ENCODE measurements around the gene ZCCHC9.

DNA sequence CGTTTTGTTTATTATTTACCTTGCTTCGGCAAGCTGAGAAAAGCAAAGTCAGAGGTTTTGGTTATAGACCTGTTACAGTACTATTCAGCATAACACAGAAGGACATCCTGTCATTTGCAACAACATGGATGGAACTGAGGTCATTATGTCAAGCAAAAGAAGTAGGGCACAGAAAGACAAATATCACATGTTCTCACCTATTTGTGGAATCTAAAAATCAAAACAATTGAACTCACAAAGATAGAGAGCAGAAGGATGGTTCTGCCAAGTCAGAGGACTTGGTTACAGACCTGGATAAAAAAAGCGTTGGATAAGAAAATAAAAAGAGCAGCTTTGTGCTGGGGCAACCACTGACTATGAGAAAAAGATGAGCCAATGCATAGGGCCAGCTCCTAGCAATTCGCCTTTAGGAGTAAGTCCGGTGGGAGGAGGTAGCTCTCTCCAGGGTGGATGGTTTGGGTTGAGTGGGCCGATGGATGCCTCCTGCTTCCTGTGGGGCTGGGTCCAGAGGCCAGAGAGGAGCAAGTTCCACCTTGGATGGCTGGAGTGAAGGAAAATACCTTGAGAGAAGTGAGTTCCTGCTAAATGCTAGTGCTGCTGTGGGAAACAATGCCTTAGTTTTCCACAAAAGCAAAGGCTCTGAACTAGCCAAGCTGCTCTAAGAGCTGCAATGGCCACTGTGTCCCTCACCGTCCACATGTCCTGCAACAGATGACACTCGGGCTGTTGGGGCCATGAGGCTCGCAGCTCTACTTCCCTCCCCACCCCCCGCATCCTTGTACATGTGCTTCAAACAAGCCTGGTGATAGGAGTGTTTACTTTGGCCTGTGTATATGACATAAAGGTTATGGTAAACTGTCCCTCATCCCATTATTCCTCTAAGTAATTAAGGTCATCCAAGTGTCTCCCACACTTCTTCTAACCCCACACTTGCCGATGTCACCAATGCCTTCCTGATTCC lies 54.2 kb downstream of the ZCCHC9 start:
- TF ChIP-seq, protein P1, sequence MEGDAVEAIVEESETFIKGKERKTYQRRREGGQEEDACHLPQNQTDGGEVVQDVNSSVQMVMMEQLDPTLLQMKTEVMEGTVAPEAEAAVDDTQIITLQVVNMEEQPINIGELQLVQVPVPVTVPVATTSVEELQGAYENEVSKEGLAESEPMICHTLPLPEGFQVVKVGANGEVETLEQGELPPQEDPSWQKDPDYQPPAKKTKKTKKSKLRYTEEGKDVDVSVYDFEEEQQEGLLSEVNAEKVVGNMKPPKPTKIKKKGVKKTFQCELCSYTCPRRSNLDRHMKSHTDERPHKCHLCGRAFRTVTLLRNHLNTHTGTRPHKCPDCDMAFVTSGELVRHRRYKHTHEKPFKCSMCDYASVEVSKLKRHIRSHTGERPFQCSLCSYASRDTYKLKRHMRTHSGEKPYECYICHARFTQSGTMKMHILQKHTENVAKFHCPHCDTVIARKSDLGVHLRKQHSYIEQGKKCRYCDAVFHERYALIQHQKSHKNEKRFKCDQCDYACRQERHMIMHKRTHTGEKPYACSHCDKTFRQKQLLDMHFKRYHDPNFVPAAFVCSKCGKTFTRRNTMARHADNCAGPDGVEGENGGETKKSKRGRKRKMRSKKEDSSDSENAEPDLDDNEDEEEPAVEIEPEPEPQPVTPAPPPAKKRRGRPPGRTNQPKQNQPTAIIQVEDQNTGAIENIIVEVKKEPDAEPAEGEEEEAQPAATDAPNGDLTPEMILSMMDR (IDR thresholded peaks at IDR 0.05; ENCODE audit: poor library complexity, severe bottlenecking): no peak
- no peak for TF ChIP-seq MXI1 (conservative IDR thresholded peaks at IDR 0.05; ENCODE audit: poor library complexity, severe bottlenecking)

All from neural cell (in vitro differentiated cells).